Measurements from ENCODE around the gene ENDOV.

ENDOV gene

GRCh38 chr17:80471922-80472321, 57.0 kb downstream of the ENDOV start:
- no peak for DNase-seq

GRCh38 chr17:80472996-80473395, 58.0 kb downstream of the ENDOV start:
- no peak for DNase-seq

GRCh38 chr17:80473701-80474100, 58.7 kb downstream of the ENDOV start:
- no peak for DNase-seq

GRCh38 chr17:80474231-80474960, 59.4 kb downstream of the ENDOV start:
- DNase-seq, result no peak

- DNase-seq, result no peak
Observed at GRCh38 chr17:80474961-80475909, 60.3 kb downstream of the ENDOV start.

GRCh38 chr17:80475910-80476876, 61.2 kb downstream of the ENDOV start, which contains the start of gene NPTX1:
TSS of gene NPTX1 (minus strand) at chr17:80476607. CDS start at chr17:80476446, 161 bp downstream.
- no peak for DNase-seq

- DNase-seq, result no peak
Observed at GRCh38 chr17:80476877-80477646, 62.1 kb downstream of the ENDOV start.

- no peak for DNase-seq
Observed at GRCh38 chr17:80477647-80478478, 62.9 kb downstream of the ENDOV start.

- no peak for DNase-seq
Observed at GRCh38 chr17:80478487-80479245, 63.7 kb downstream of the ENDOV start.

- DNase-seq, result no peak
Observed at GRCh38 chr17:80479246-80479566, 64.2 kb downstream of the ENDOV start.

GRCh38 chr17:80480248-80480647, 65.3 kb downstream of the ENDOV start:
- DNase-seq, result no peak

- no peak for DNase-seq
Observed at GRCh38 chr17:80481284-80482057, 66.5 kb downstream of the ENDOV start.

GRCh38 chr17:80482058-80482318, 67.0 kb downstream of the ENDOV start:
- DNase-seq, result no peak

- DNase-seq, result no peak
Observed at GRCh38 chr17:80482555-80483308, 67.8 kb downstream of the ENDOV start.

- no peak for DNase-seq
Observed at GRCh38 chr17:80485846-80486245, 70.9 kb downstream of the ENDOV start.

GRCh38 chr17:80486692-80487091, 71.7 kb downstream of the ENDOV start:
- no peak for DNase-seq

- no peak for DNase-seq
Observed at GRCh38 chr17:80487511-80487910, 72.5 kb downstream of the ENDOV start.
